Epithelial cell of esophagus (primary cell): ENCODE results near the gene MRPL49.

Experiments
- DNase-seq: peaks from one replicate; pipeline ENCODE4 v3.0.0; 2010; ENCODE audit warnings: low read depth
- H3K4me3 ChIP-seq: 2 replicates; pipeline ENCODE4 v1.5.1; 2011; ENCODE audit warnings: mild to moderate bottlenecking, low read length, control low read depth
- TF ChIP-seq, protein P1 (sequence below): IDR thresholded peaks from 2 replicates; pipeline ENCODE4 v1.5.1; 2011; ENCODE audit warnings: low read depth, mild to moderate bottlenecking, low read length, control low read depth, inconsistent platforms; ENCODE audit not compliant: insufficient read depth; ENCODE audit errors: missing control alignments

Gene MRPL49

GRCh38 chr11:65127473-65128181 is 5.5 kb downstream of the MRPL49 start:
- H3K4me3 ChIP-seq: no peak overlapping the region
- no peak for DNase-seq
- TF ChIP-seq, protein P1, sequence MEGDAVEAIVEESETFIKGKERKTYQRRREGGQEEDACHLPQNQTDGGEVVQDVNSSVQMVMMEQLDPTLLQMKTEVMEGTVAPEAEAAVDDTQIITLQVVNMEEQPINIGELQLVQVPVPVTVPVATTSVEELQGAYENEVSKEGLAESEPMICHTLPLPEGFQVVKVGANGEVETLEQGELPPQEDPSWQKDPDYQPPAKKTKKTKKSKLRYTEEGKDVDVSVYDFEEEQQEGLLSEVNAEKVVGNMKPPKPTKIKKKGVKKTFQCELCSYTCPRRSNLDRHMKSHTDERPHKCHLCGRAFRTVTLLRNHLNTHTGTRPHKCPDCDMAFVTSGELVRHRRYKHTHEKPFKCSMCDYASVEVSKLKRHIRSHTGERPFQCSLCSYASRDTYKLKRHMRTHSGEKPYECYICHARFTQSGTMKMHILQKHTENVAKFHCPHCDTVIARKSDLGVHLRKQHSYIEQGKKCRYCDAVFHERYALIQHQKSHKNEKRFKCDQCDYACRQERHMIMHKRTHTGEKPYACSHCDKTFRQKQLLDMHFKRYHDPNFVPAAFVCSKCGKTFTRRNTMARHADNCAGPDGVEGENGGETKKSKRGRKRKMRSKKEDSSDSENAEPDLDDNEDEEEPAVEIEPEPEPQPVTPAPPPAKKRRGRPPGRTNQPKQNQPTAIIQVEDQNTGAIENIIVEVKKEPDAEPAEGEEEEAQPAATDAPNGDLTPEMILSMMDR: no peak

DNA sequence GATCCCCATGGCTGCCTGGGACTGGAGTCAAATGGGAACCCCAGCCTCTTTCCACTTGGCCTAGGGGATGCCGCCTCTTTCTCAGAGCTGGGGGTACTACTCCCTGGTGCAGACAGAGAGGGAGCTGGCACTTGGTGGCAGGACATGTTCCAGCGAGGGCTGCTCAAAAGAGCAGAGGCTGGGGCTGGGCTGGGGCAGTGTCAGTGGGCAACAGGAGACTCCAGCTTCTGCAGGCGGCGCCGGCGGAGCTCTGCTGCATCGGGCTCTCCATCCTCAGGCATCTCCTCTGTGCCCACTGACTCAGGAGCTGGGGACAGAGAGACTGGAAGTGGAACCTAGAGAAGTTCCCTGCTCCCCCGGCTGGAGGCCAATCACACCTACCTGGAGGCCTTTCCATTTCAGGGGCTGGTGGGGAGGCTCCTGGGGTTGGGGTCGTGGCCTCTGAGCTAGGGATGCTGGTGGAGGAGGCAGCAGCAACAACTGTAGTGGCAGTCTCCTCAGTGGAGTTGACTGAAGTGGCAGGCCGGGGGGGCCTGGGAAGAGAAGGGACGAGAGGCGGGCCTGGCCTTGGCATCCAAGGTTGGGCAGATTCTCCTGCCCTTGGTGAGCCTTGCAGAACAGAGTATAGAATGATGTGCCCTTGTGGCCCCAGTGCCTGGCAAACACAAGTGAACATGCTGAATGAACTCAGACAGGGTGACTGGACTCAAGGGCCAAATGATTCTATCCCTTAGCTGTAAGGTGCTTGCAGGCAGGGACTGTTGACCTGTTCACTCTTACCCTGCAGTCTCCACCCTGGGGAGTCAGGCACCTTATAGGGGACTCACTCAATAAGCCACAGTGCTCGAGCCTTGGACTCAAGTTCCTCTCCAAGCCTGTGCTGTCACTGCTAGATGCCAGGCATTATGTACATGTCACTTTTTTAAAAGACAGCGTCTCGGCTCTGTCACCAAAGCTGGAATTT is 6.3 kb downstream of the MRPL49 start:
- no peak for DNase-seq
- TF ChIP-seq, protein P1: no peak
- no peak overlapping the region for H3K4me3 ChIP-seq

DNA sequence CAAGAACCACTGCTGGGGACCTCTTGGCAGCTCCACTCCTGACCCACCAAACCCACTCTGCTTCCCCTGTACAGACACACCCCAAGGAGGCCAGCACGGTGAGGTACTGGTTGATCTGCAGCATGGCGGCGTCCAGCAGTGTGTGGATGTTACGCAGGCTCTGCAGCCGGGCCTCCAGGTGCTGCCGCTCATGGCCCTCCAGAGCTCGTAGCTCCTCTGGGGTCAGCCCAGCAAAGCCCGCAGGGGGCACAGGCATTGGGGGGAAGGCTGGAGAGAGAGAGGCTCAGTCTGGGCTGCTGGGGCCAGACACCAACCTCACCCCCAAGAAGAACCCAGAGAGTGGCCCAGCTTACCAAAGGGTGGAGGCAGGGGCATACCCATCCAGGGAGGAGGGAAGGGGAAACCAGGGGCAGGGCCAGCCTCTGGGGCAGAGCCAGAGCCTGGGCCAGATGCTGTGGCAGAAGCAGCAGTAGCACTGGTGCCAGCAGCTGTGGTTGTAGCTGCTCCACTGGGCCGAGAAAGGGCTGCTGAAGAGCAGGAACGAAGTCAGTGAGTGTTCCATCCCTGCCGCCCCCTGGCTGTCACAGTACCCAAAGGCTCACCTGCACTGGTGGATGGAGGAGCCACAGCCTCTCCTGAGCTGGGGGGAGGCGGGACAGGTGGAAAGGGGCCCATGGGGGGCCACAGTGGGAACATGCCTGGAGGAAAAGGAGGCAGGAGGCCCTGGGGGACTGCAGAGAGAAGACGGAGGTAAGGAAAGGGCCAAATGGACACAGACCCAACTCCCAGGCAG is 7.7 kb downstream of the MRPL49 start:
- no peak overlapping the region for H3K4me3 ChIP-seq
- TF ChIP-seq, protein P1: no peak
- no peak for DNase-seq

GRCh38 chr11:65130631-65131416 is 8.7 kb downstream of the MRPL49 start:
- TF ChIP-seq, protein P1: no peak
- no peak overlapping the region for H3K4me3 ChIP-seq
- DNase-seq: no peak

DNA sequence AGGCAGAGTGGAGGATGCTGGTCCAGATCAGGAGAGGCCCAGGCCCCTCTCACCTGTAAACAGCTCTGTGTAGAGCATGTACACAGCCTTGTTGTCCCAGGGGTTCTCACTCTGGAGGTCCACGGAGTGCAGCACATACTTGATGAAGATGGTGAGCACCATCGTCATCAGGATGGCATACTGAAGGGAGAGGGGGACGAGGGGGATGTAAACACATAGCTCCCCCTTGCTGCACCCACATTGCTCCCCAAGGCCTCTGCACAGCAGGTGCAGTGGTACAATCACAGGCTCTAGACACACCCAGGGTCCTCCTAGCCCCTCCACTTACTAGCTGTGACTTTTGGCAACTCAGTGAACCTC is 9.3 kb downstream of the MRPL49 start:
- DNase-seq: no peak
- TF ChIP-seq, protein P1: no peak
- no peak overlapping the region for H3K4me3 ChIP-seq

GRCh38 chr11:65131895-65132237 is 9.7 kb downstream of the MRPL49 start:
- DNase-seq: no peak
- TF ChIP-seq, protein P1: no peak
- no peak overlapping the region for H3K4me3 ChIP-seq
